Glomerular endothelial cell (primary cell): ENCODE data around the gene TPST2. TPM values are rescaled to one million over a fixed set of nuclear protein-coding genes. Genes with fewer than 3 reads are reported as not detected.

Source experiments
- DNase-seq: peaks from one replicate; pipeline ENCODE4 v3.0.0-alpha.2; 2011; ENCODE audit warnings: low read depth, low spot score; ENCODE audit errors: extremely low read depth
- total RNA-seq: library from RNA; depleted of rRNA; stranded (reverse); fragments of >200 nt; gene quantifications from 2 replicates; pipeline ENCODE4 v1.2.3, GENCODE V29; 2015

The TPST2 gene
- total RNA-seq, 1 donor from 2014 or later, result 99.2 TPM

DNA sequence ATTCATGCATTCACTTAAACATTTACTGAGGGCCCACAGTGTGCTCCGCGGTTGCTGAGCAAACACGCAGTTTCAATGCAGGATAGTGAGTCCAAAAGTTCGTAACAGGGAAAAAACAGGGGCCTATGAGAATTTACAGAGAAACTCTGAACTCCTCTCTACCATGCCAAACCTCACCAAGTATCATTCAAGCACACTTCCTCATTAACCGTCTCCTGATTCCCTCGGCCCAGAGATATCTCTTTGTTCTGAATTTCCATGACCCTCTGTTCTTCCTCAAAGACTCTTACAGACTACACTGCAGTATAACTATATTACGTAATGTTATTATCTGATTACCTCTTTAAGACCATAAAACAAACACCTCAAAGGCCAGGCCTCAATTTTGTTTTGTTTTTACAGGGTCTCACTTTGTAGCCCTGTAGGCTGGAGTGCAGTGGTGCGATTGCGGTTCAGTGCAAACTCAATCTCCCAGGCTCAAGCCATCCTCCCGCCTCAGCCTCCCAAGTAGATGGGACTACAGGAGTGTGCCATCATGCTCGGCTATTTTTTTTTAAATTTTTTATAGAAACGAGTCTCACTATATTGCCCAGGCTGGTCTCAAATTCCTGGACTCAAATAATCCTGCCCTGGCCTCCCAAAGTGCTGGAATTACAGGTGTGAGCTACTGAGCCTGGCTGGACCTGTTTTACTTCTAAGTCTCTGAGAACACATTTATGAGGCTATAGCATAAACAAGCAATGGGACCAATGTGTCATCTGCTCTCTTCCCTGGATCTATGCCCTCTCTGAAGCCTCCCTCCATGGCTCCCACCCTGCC, 109.9 kb downstream of the TPST2 start:
- DNase-seq, result no peak

GRCh38 chr22:26479043-26479791, 110.7 kb downstream of the TPST2 start:
- no peak for DNase-seq

- no peak for DNase-seq
Measured at GRCh38 chr22:26477341-26477731, 112.6 kb downstream of the TPST2 start.

DNA sequence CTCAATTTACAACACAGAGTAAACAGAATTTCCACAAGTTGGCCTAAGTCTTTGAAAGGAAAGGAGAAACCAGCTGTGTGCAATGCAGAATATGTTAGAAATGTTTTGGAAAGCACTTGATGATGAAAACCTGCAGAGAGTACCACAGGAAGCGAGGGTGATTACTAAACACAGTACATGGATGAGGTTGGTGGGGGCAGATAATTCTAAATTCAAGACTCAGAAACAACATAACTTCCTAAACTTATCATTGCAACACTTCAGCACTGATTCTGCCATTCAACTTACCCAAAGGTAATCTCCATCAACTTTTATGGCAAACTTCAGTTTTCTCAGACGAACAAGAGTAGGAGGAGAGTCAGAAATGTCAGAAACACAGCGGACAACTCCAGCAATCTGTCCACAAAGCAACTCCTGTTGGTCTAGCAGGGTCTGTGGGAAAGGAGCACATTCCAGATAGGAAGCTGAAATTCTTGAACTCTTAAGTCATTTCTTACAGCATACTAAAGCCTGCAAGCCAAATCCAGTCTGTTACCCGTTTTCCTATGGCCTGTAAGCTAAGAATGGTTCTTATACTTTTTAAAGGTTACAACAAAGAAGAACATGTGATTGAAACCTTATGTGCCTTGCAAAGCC, 113.1 kb downstream of the TPST2 start:
- DNase-seq, result no peak

- no peak for DNase-seq
Measured at GRCh38 chr22:26474682-26475081, 115.2 kb downstream of the TPST2 start.

Other genes starting within 250 kb of the TPST2 start
- gene ASPHD2, start 160.9 kb downstream of the TPST2 start, total RNA-seq, result 2.6 and 5.4 TPM in 2 replicates
- gene HPS4, start 106.3 kb downstream of the TPST2 start, total RNA-seq, result 25.9 and 28.4 TPM in 2 replicates
- 17.0 and 31.3 TPM in 2 replicates for gene SRRD, start 106.3 kb downstream of the TPST2 start, total RNA-seq
- 19.8 and 29.0 TPM in 2 replicates for gene TFIP11, start 77.7 kb downstream of the TPST2 start, total RNA-seq
- not detected in 2 replicates for gene CRYBB1, start 27.9 kb upstream of the TPST2 start, total RNA-seq
- gene CRYBA4, start 31.8 kb upstream of the TPST2 start, total RNA-seq, result not detected in 2 replicates
- 0.10 and 0.29 TPM in 2 replicates for gene MIAT, start 67.5 kb upstream of the TPST2 start, total RNA-seq